G401 (cell line): Measurements from ENCODE around the gene PITPNM3. TPM values are rescaled to one million over a fixed set of nuclear protein-coding genes. Genes with fewer than 3 reads are reported as not detected.
"Not testable (repeated sequence)": the region's sequence is repeated elsewhere in the genome, so short reads cannot be mapped to it uniquely, and the experiment has no call there.

Experiments used
- DNase-seq: peaks from one replicate; pipeline ENCODE4 v3.0.0-alpha.2; 2015; ENCODE audit warnings: low spot score
- in situ Hi-C: cut with HindIII; loops from 2 replicates; pipeline ENCODE4 v1.10.0; 2016; ENCODE audit warnings: low sequenced_read_pairs, mixed read lengths
- total RNA-seq: library from RNA; depleted of rRNA; stranded (reverse); fragments of >200 nt; shearing (Covaris generic); gene quantifications from 2 replicates; pipeline ENCODE4 v1.2.3, GENCODE V29; 2014; rRNA removed

PITPNM3 gene
- total RNA-seq: 0.92 and 2.1 TPM in 2 replicates

DNA sequence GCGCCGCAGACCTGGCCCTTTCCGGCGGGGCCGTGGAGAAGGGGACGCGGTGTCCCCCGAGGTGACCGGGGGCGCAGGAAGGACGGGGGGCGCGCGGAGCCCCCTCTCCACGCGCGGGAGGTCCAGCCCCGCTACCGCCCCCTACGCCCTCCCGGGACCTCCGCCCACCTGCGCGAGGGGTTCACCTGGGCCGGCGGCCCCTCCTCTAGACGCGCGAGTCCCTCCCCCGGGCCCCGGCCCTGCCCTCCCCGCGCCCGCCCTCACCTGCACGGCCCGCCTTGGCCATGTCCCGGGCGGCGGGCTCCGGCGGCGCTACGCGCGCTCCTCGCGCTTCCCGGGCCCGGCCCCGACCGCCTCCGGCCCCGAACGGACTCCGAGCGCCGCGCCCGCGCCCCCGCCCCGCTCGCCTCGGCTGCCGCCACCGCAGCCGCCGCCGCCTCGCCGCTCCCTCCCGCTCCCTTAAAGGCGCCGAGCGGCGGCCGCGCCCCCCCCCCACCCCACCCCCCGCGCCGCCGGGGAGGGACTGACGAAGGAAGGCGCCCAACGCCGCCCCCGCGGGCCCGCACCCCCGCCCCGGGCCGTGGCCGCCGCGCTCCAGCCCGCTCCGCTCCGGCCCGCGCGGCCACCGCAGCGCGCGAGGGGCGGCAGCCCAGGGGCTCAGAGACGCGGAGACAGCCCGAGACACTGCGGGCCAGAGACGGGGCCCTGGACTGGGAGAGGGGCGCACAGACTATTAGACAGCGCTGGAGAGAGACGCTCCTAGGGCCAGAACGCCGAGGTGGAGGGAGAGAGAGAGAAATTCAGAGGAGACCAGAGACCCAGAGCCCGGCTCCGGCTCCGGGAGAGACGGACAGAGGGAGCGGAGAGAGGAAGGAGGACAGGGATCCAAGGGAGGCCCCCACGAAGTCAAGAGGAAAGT is at the start of gene PITPNM3:
Gene PITPNM3, minus strand, starts transcription at position 435 of the 919 bp plus-strand sequence. Its CDS starts 149 bp downstream, at position 286.
- in situ Hi-C loops: no loop called here
- DNase-seq: no peak

DNA sequence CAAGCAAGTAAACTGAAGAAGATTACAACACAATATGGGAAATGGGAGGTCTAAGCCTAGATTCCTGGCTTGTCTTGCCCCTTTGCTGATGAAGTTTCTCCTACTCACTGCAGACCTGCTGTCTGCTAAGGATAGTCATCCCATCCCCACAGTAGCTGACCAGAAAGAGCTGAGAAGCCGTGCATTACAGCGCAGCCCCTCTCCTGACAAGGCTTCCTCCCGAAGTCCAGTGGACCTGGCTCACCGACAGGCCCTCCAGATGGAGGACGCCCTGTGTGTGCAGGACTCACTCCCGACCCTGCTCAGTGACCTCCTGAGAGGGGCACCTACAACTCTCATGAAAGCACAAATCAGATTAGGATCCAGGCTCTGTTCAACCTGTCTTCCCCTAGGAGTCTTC is 48.8 kb upstream of the PITPNM3 start:
- no peak for DNase-seq
- in situ Hi-C loops: no loop called here

DNA sequence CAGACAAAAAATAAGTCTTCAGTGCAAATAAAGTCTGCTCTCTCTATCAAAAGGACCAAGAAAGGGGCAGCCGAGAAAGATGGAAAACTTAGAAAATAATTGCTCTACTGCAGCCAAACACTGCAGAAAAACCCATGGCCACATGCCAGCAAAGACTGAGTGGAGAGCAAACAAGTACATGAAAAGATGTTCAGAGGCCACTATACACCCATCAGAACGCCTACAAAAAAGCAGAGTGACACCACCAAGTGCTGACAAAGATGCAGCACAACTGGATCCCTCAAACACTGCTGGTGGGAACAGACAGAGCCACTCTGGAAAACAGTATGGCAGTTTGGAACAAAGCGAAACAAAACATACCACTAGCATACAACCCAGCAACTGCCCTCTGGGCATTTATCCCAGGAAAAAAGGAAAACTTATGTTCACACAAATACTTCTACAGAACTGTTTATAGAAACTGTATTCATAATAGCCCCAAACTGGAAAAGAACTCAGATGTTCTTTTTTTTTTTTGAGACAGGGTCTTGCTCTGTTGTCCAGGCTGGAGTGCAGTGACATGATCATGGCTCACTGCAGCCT is 47.5 kb upstream of the PITPNM3 start:
- in situ Hi-C loops: no loop called here
- peak; percentile 7 for DNase-seq

DNA sequence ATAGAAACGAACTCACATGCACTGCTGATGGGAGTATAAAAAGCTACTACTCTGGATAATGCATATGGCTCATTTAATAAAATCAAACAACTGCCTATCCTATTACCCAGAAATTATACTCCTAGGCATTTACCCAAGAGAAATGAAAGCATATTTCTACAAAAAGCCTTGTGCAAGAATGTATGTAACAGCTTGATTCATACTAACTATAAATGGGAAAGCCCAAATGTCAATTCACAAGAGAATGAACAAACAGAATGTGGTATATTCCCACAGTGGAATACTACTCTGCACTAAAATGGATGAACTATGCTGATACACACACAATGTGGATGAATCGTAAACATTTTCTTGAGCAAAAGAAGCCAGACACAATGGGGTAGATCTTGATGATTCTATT is 45.8 kb upstream of the PITPNM3 start:
- in situ Hi-C loops: no loop called here

DNA sequence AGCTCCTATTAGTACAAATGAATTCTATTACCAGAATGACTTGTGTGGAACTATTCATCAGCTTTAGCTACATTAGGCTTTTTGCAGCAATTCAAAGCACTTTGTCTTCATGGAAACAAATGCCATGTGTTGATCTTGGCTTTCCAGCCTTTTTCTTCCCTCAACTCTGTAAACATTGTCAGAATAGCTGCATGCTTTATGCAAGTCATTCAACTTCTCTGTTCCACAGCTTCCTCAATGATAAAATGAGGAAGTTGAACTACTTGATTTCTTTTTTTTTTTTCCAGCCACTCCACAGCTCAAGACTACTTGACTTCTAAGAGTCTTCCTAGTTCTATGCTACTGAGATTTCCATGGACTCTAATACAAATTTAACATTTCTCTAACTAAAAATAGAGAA is 43.0 kb upstream of the PITPNM3 start:
- in situ Hi-C loops: no loop called here
- DNase-seq: peak; percentile 5

More for the DNA sequence above, 45.8 kb upstream of the PITPNM3 start:
- DNase-seq: no peak

DNA sequence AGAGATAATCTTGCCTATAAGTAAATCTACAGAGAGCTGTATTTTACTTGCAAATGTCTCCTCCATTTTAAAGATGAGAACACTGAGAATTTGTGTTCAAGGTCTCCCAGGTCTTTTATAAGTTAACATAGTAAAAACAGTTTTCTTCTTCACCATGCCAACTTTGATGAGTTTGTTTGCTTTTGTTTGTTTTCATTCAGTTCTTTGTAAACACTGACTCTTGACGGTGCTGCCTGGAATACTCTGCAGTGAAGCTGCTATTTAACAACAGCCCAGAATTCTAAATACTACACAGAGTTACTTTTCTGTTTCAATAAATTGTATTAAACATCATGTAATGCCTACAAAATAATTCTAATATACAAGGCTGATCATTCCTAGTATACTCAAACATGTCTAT is 41.4 kb upstream of the PITPNM3 start:
- in situ Hi-C loops: no loop called here
- DNase-seq: no peak

DNA sequence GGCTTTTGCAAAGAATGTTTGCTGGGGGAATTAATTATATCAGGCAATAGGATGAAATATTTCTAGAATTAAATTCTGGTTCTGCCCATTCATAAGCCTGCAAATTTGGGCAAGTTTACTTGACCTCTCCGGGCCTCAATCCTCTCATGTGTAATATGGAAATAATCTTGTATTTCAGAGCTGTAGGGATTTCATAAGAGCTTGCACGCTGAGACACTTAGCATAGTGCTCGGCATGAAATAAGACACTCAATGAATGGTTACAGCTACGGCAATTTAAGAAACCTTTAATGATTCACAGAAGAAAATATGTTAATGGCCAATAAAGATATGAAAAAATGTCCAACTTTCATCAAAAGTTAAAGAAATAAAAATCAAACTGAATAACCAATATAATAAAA is 40.6 kb upstream of the PITPNM3 start:
- DNase-seq: no peak
- in situ Hi-C loops: no loop called here

DNA sequence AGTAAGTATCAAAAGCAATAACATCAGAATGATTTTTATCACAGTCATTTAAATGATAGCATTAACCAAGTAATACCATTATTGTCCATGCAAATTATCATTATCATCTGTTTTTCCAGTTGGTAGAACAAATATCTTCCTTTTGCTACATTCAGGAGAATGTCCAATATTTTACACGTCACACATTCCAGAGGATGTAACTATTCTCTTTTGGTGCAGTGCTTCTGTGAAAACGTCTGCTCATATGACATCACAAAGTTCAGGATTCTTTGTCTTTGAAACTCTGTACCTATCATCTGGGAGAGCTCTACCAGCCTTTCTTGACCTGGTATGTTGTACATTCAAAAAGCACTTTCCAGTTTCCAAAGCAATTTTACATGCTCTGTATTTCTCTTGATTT is 40.2 kb upstream of the PITPNM3 start:
- no peak for DNase-seq
- in situ Hi-C loops: no loop called here

DNA sequence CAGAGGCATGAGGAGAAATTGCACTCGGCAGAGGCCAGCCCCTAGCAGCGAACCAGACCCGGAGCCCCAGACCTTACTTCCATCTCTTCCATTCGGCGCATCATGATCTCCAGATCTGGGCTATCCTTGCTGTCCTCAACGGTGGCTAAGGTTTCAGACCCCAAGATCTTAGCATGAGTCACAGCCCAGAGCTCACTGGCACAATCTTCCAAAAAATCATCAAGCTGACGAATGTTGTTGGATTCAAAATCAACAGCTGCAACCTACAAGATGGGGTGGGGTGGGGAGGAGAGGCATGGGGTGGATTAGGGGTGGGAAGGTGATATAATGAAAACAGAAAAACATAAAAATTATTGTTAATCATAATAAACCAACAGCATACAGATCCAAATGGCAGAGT is 39.7 kb upstream of the PITPNM3 start:
- in situ Hi-C loops: no loop called here
- no peak for DNase-seq

DNA sequence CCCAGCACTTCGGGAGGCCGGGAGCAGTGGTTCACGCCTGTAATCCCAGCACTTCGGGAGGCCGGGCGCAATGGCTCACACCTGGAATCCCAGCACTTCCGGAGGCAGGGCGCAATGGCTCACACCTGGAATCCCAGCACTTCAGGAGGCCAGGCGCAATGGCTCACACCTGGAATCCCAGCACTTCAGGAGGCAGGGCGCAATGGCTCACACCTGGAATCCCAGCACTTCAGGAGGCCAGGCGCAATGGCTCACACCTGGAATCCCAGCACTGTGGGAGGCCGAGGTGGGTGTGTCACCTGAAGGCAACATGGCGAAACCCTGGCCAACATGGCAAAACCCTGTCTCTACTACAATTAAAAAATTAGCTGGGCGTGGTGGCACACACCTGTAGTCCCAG is 37.0 kb upstream of the PITPNM3 start:
- in situ Hi-C loops, DNase-seq: not testable (repeated sequence)

DNA sequence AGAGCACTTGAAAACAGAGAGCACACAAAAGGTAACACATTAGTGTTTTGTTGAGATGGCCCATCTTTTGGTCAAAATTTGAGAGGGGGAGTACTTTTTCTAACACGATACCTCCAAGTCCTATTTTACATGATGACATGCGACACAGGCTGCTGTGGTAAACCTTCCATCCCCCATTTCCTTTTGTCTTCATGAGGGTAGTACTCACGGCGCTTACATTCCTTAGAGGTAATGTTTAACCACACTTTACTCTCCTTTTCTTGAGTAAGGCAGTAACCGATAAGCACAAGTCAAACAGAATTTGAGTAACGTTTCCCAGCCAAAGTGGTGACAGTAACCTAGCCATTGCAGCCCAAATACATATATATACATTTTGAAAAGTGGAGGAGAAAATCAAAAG is 35.8 kb upstream of the PITPNM3 start:
- in situ Hi-C loops: no loop called here
- no peak for DNase-seq

DNA sequence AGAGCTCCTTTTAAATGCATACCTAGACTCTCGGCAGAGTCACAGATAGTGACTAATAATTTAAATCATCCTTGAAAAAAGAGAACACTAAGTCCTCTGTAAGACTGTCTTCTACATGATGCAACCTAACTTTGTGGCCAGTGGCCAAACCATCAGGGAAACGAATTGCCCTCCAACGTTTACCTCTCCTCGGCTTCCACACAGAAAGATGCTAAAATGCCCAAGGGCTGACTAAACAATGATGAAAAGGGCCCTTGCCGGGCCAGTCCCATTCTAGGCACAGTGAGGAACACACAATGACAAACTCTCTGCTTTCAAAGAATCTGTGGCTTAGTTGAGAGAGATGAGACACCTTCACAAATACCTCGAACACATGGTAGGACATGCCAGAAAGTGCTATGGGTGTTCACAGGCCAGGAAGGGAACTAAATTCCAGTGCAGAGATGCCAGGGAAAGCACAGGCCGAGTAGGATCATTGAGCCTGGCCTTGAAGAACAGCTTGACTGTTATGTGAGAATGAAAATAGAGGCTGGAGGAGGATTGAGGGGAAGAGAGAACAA is 35.3 kb upstream of the PITPNM3 start:
- DNase-seq: no peak

DNA sequence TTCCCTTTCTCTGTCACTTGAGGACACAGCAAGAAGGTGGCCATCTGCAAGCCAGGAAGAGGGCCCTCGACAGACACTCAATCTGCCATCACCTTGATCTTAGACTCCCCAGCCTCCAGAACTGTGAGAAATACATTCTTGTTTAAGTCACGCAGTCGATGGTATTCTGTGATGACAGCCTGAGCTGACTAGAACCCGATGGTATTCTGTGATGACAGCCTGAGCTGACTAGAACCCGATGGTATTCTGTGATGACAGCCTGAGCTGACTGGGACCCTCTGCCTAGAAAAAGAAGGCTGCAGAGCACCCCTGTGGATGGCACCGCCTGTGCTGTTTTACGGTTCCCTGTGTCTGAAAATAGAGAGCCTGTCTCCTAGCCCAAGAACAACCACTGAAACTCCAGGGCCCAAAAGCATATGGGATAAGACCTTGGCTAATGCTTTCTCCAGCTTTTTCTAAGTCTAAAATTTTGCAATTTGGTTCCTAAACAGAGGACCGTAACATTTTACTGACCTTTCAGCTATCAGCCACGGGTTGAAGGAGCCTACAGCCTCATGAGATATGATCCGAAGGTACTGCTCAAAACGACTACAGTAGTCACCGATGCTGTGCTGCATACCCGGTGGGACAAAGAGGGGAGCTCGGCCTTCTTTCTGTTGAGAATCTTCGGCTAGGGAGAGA is 33.1 kb upstream of the PITPNM3 start:
- in situ Hi-C loops: no loop called here

More for the DNA sequence above, 35.3 kb upstream of the PITPNM3 start:
- in situ Hi-C loops: no loop called here

DNA sequence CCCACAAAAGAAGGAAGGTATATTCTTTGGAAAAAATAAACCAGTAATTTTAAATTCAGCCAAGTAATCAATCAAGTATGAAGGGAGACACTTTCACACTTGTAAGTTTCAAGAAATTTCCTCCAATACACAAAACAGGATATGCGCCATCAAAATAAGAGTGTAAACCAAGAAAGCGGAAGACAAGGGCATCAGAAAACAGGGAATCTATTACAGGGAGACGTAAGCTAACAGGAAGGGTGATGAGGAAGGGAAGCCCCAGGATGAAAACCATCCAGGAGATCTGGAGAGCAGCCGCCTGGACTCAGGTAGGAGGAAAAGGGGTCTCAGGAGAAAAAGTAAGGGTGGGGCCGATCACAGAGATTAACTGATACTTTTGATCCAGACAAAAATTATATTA is 31.8 kb upstream of the PITPNM3 start:
- in situ Hi-C loops: no loop called here
- DNase-seq: no peak

More for the DNA sequence above, 33.1 kb upstream of the PITPNM3 start:
- no peak for DNase-seq

DNA sequence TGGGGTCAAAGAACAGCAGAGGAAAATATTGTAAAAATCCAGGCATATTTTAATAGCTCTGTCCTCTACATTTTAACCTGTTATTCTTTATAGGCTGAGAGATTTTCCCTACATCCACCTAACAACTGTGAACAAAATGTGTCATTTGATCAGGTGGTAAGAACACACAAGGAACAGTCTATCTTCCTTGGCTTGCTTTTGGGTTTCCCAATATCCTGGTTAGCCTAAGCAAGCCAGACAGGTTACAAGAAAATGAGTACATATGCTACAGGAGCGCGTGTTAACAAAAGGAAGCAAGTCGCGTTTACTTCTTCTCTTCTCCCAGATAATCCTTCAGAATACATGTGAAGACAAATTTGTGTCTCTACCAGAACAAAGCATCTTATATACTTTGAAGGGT is 31.0 kb upstream of the PITPNM3 start:
- in situ Hi-C loops: no loop called here
- no peak for DNase-seq

DNA sequence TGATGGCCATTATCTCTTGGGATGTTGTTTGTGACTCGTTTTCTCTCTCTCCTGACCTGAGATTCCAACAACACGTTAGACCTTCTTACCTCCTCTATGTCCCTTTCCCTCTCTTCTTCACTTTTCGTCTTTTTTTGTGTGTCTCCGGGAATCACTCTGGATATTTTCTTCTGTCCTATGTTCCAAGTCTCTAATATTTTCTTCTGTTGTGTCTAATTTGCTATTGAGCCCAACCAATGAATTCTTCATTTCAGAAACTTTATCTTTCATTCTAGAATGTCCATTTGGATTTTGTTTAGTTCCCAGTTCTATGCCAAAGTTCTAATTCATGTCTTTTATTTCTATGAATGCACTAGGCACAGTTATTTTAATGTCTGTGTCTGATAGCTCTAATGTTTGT is 27.1 kb upstream of the PITPNM3 start:
- DNase-seq: no peak
- in situ Hi-C loops: no loop called here

DNA sequence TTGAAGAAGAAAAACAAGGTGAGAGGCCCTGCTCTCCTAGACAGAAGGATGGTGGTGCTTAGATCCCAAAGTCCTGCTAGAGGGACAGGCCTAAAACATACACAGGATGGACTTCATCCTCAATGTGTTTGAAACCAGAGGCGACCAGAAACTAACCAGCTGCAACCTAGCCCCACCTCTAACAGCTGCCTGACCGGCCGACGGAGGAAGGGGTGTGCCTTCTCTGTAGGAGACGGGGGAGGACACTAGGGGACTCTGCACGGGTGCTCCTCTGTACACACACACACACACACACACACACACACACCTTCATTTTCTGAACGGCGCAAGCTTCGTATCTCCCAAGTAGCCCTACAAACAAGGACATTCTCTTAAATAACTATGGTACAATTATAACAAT is 24.3 kb upstream of the PITPNM3 start:
- in situ Hi-C loops: no loop called here

DNA sequence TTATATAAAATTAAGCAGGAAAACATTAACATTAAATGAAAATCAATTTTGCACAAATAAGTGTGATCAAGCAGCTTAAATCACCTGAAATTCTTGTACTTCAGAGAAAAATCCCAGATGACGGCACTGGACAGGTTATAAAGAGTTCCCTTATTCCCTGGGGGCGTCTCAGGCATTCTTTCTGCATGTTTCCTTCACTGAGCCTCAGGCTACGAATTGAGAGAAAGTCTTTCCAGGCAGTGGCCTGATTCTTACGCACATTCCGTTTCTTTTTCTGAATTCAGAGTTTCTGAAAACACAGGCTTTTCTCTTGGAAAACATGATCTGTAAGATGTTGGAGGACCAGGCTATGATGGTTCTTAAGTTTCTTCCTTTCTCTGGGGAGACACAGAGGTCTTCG is 22.1 kb upstream of the PITPNM3 start:
- in situ Hi-C loops: no loop called here
- DNase-seq: no peak

More for the DNA sequence above, 24.3 kb upstream of the PITPNM3 start:
- DNase-seq: no peak

DNA sequence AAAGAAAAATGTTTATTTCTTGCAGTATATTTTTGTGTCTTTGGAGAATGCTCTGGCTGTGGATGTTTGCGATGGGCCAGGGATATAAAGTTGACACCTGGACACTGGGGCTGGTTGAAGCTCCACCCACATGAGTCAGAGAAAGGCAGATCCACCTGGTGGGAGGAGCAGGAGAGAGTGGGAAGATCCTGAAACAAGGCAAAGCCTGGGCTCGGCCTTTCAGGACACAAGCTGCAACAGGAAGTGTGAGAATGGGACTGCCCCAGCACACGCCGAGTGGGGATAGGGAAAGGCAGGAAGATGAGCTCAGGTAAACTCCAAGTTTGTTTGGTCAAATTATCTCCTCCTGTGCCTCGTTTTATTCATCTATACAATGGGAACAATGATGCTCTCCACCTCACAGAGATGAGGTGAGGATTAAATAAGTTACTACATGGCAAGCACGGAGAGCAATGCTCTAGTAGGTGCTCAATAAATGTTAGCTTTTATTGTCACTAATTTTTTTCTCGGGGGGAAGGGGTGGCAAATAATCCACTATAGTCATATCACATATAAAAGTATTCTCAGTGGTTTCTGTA is 21.4 kb upstream of the PITPNM3 start:
- no peak for DNase-seq
- in situ Hi-C loops: no loop called here
